HG03565 (cell line): Measurements from ENCODE around the gene CHD5.

Experiments
- ATAC-seq: cut with Tn5 transposase; IDR thresholded peaks from one replicate; pipeline ENCODE4 v1.9.1; 2021; ENCODE audit warnings: mild to moderate bottlenecking, moderate library complexity; ENCODE audit not compliant: unreplicated experiment

Gene CHD5

GRCh38 chr1:6117064-6117463 is 63.1 kb downstream of the CHD5 start:
- no peak for ATAC-seq

GRCh38 chr1:6116137-6116536 is 64.0 kb downstream of the CHD5 start:
- ATAC-seq = no peak

GRCh38 chr1:6113745-6114144 is 66.4 kb downstream of the CHD5 start:
- no peak for ATAC-seq

DNA sequence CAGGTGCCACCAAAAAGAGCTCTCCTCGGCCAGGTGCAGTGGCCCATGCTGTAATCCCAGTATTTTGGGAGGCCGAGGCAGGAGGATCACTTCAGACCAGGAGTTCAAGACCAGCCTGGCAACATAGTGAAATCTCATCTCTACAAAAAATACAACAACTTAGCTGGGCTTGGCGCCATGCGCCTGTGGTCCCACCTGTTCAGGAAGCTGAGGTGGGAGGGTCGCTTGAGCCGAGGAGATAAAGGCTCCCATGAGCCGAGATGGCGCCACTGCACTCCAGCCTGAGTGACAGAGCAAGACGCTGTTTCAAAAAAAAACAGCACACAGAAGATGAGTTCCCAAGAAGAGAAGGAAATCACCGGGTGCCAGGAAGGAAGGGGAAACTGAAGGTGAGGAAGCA is 67.0 kb downstream of the CHD5 start:
- ATAC-seq = no peak

DNA sequence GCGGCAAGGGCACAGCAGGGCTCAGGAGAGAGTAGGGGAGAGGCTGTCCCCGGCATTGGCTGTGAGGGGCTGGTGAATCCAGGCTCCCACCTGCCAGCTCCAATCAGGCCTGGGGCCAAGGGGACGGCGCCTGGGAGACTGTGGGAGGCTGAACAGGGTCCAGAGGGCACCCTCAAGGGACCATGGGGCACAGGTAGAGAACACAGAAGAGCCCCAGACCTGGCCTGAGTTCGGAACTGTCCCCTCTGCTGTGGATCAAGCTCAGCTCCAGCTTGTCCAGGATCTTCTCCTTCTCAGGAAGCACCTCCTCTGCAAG is 67.5 kb downstream of the CHD5 start:
- ATAC-seq = no peak

DNA sequence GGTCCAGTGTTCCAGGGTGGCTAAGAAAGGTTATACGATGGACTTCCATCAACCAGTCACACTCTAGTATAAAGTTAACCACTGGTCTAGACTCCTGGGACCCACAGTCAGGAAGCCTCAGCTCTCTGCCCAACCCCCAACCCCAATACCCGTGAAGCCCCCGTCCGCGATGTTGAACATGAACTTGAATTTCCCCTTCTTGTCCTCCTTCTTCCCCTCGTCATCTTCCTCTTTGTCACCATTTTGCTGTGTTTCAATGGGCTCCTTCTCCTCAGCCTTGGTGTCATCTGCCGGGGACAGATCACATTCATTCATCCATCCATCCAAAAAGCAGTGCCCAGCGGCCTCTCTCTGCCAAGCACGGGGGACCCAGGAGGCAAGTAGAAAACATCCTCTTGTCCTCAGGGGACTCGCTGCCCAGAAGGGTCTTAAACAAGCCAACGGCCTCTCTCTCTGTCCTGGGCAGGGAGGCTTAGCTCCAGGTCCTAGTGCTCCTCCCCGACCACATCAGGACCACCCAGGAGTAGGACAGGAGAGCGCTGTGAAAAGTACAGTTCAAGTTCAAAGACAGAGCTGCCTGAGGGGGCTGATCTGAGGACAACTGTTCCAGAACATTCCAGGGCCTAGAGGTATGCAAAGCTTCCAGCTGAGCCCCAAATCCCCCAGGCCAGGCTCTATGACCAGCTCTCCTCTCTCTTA is 68.0 kb downstream of the CHD5 start:
- no peak for ATAC-seq

GRCh38 chr1:6111571-6111970 is 68.5 kb downstream of the CHD5 start:
- no peak for ATAC-seq

GRCh38 chr1:6110326-6110725 is 69.8 kb downstream of the CHD5 start:
- ATAC-seq = no peak

DNA sequence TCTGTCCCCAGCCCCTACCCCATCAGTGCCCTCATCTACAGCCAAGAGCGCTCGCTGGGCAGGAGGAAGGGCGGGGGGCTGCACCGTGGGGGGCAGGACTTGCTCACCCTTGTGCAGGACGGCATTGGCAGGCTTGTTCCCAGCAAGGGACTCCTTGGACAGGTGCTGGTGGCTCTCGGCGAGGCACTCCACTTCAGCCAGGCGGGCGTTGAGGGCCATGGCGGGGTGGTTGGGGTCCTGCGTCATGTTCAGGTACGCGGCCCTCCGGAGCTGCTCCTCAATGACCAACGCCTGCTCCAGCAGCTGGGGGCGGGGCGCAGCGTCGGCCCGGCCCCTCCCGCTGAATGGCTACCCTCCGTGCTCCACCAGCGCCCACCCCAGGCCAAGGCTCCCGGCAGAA is 70.4 kb downstream of the CHD5 start:
- no peak for ATAC-seq

- ATAC-seq = no peak
Observed at GRCh38 chr1:6108937-6109614, 71.0 kb downstream of the CHD5 start.

- no peak for ATAC-seq
Observed at GRCh38 chr1:6108476-6108875, 71.6 kb downstream of the CHD5 start.

DNA sequence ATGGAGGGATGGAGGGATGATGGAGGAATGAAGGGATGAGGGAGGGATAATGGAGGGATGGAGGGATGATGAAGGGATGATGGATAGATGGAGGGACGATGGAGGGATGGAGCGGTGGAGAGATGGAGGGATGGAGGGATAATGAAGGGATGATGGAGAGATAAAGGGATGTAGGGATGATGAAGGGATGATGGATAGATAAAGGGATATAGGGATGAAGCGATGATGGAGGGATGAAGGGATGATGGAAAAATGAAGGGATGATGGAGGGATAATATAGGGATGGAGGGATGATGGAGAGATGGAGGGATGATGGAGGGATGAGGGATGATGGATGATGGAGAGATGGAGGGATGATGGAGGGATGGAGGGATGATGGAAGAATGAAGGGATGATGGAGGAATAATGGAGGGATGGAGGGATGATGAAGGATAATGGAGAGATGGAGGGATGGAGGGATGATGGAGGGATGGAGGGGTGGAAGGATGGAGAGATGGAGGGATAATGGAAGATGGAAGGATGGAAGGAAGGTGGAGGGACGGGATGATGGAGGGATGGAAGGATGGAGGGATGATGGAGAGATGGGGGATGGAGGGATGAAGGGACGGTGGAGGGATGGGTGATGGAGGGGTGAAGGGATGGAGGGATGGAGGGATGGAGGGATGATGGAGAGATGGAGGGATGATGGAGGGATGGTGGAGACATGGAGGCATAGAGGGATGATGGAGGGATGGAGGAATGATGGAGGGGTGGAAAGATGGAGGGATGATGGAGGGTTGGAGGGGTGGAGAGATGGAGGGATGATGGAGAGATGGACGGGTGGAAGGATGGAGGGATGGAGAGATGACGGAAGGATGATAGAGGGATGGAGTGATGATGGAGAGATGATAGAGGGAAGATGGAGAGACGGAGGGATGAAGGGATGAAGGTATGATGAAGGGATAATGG is 72.4 kb downstream of the CHD5 start:
- no peak for ATAC-seq

GRCh38 chr1:6106977-6107376 is 73.1 kb downstream of the CHD5 start:
- no peak for ATAC-seq

GRCh38 chr1:6106321-6106731 is 73.8 kb downstream of the CHD5 start:
- ATAC-seq = no peak

DNA sequence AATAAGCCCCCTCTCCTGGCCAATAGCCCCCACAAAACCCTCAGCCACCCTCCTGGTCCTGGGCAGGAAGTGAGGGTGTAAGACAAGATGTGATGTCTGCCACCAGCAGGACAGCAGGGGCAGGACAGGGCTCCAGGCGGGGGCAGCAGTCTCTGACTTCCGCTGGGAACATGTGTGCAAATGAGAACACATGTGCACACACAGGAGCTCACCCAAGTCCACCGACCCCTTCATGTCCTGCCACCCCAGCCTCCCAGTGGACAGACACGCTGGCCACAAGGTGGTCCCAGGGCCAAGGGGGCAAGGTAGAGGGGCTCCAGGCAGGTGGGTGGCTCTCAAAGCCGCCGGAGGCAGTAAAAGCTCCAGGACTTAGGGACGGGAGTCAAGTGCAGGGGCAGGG is 74.4 kb downstream of the CHD5 start:
- ATAC-seq = no peak

GRCh38 chr1:6105218-6105679 is 74.9 kb downstream of the CHD5 start:
- no peak for ATAC-seq

GRCh38 chr1:6104631-6105030 is 75.5 kb downstream of the CHD5 start:
- ATAC-seq = no peak

- no peak for ATAC-seq
Observed at GRCh38 chr1:6103854-6104530, 76.1 kb downstream of the CHD5 start.

DNA sequence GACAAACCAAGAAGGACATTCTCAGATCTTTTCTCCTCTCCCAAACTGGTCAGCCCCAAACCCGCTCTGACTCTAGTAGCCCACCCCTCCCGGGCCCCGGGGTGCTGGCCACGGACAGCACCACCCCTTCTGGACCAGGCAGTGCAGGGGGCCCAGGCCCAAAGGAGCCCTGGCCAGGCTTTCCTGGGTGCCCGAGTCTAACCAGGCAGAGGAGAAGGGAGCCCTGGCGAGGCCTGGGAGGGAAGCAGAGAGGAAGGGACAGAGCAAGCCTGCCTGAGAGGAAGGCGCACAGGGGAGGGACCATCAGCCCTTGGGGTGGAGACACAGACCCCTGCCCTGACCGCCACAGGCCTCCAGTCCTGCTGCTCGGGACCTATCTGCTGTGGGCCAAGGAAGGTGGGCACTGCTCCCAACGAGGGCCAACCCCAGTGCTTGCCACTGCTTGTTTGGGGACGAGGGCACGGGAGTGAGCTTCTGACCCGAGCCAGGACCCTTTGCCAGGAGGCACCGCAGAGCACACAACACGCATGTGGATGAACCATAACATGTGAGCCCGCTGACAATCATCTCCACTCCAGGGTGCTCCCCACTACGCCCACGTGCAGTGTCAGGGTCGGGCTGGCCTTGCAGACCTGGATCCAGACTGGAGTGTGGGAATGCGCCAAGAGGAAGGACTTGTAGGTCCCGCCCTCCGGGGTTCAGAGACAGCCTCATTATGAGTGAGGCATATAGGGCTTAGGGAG is 76.8 kb downstream of the CHD5 start:
- no peak for ATAC-seq

DNA sequence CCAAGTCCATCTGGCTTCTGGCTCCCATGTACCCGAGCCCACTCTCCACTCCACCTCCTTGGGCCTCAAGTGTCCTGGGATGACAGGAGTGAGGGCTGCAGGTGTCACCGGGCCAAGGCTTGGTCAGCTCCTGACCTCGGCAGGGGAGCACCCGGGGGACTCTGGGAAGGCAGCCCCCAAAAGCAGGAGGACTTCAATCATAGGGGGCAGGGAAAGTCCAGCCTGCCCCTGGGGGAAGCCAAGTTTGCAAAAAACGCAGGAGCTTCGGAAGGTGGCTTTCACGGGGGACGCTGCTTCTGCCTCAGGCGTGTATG is 77.6 kb downstream of the CHD5 start:
- ATAC-seq = no peak
